Endothelial cell of hepatic sinusoid (primary cell): ENCODE results near the gene LHX1.

ENCODE experiments used
- in situ Hi-C: cut with HindIII; loops from 2 replicates; pipeline ENCODE4 v1.10.0; 2017; ENCODE audit warnings: low sequenced_read_pairs

The LHX1 gene

DNA sequence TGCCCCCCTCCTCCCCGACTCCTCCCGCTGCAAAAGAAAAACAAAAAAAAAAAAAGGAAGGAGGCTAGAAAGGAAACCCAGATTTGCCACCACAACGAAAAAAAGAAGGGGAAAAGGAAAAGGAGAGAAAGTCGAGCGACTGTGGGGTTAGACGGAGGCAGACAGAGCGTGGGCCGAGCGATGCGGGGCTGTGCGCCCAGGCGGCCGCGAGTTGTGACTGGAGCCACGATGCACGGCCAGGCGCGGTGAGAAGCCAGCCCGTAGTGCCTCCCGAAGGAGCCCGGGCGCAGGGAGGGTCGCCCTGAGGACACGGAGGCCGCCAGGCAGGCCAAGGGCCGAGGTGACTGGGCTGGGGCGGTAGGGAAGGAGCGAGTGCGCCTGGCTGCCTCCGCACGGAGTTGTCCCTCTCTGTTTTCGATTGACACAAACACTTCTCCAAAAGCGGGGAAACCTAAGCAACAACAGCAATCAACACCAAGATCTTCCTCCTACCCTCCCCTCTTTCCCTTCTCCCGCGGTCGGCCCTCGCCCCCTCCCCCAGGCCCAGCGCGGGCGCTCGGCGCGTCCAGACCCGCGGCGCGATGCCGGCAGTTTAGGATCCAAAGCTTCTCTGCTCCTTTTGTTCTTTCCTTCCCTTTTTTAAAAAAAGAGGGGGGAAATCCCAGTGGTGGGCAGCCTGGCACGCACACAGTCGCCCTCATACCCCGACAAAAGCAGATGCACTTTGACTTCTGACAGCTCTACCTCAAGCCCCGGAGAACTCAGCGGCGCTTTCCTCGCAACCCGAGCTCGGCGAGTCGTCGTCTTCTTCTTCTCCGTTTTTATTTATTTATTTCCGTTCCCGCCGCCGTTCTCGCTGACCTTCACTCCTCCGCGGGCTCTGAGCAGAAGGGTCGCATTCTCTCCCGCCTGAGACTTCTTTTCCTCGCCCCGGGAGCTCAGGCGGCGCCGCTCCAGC is at the start of gene LHX1:
TSS of gene LHX1 (plus strand) at position 475 of the 958 bp plus-strand sequence. CDS start 723 bp downstream, outside the sequence.
- in situ Hi-C loops = loop anchor here (5.0 to 10.0 kb wide), 2 partner anchors 52 to 75 kb away; no protein-coding TSS in a partner anchor

DNA sequence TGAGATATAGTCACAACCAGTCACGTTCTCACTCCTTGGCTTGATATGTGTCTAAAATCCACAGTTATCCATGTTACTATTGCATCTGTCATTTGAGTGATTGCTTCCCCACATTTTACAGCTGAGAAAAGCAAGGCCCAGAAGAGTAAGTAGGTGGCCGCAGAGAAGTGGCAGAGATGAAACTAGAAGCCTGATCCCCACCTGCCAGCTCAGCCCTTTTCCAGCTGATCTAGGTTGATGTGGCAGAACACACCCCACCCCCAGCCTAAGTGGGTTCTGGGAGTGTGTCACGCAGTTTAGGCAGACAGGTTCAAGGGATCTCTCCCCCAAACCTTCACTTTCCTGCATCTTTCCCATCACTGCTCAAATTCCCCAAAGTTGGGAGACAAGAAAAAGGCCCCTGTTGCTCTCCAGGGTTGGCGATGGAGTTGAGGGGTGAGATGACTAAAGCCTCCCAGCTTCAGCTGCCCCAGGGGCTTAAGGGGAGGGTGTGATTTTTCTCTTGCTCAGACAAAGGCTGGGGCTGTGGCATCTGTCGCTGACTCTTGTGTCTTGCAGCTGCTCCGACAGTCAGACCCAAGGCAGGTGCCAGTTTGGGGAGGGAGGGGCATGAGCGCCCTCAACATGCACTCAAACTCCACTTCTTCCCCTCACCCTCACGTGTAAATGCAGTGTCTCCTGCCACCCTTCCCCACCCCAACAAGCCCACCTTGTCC is 48.9 kb upstream of the LHX1 start:
- in situ Hi-C loops = loop anchor here (5.0 to 10.0 kb wide), 4 partner anchors 46 to 241 kb away; partner anchors contain the start of gene LHX1

DNA sequence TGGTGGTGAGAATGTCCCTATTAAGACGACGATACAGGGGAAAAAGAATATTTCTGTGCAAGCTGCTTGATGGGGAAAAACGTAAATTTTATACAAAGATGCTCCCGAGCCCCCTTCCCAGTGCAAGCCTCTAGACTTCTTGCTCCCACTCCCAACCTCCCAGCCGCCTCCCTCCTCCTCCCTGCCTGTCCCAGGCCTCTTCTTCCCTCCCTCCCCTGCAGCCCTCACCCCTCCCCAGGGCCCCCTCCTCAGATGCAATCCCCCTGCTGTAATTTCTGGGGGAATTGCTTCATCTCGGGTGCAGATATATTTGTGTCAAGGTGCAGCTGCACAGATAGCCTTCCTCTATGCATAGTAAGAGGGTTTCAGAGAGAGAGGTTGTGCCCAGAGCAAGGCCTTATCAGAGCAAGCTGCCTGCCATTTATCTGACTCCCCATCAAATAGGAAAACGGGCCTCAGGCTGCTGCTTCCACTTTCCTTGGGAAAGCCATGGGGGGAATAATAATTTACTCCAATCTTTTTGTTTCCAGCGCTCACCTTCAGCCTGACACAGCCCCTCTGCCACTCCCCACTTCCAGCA is 47.4 kb upstream of the LHX1 start:
- in situ Hi-C loops = loop anchor here (5.0 to 10.0 kb wide), 4 partner anchors 45 to 243 kb away; partner anchors contain the start of gene LHX1

DNA sequence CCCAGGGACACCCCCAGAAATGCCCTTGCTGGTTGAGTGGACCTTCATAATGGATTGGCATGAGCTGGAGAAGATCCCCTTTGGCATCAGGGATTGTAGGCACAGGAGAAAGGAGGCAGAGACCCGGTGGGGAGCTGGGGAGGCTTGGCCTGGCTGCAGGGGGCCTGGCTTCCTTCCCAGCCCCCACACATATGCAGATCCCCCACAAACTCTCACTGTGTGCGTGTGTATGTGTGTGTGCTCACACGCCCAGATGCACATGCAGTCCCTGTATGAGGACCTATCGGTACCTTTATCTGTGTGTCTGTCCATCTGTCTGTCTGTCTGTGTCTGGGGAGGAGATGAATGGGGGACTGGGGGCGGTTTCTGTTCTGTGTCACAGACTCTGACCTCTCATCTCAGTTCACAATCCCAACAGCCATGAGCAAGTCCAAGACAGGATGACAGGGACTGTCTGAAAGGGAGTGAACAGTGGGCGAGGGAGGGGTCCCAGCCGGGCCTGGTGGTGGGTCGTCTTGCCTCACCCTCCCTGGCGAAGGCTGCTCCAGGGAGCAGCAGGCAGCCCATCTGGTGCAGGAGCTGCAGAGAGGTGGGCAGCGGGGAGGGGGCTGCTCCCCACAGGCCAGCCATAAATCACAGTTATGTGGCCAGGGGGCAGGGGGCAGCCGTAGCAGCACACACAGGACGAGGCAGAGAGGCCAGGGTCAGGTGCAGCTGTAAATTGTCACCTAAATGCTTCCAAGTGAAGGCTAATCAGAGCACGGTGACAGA is 46.7 kb upstream of the LHX1 start:
- in situ Hi-C loops = no loop called here

- in situ Hi-C loops = no loop called here
These were observed 45.0 kb upstream of the LHX1 start for GRCh38 chr17:36892112-36892838.

DNA sequence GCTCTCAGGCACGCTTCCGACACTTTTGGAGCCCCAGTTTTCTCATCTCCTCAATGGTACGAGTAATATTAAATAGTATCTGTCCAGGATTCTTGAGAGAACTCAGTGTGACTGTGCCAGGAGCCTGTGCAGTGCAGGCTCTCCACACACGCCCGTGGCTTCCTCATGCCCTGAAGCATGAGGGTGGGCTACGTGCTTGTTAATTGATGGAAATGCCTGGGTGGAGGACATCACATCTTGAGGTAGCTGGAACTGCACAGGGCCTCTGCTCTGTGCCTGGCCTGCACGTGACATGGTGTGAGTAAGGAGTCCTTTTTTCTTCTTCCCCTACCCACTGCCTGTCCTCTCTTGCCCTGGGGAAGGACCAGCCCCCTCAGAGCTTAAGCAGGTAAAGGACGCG is 43.1 kb upstream of the LHX1 start:
- in situ Hi-C loops = no loop called here

- in situ Hi-C loops = no loop called here
These were observed 42.4 kb upstream of the LHX1 start for GRCh38 chr17:36894925-36895324.

- in situ Hi-C loops = no loop called here
These were observed 37.8 kb upstream of the LHX1 start for GRCh38 chr17:36899250-36900159.

DNA sequence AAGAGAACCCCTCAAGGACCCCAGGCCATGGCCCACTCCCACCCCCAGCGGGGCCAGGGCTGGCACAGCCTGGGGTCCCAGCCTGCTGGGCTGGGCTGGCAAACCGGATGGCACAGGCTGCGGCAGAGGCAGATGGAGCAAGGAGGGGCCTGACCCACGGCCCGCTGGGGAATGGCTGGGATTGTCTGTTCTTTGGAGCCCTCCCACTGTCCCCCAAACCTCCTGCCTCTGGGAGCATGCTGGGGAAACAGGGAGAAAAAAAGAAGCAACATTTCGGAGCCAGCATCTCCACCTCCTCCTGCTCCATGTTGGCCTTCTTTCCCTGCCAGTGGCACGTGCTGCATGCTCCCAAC is 37.1 kb upstream of the LHX1 start:
- in situ Hi-C loops = no loop called here

GRCh38 chr17:36901506-36901905 is 35.8 kb upstream of the LHX1 start:
- in situ Hi-C loops = no loop called here

- in situ Hi-C loops = no loop called here
These were observed 29.9 kb upstream of the LHX1 start for GRCh38 chr17:36907407-36907806.

DNA sequence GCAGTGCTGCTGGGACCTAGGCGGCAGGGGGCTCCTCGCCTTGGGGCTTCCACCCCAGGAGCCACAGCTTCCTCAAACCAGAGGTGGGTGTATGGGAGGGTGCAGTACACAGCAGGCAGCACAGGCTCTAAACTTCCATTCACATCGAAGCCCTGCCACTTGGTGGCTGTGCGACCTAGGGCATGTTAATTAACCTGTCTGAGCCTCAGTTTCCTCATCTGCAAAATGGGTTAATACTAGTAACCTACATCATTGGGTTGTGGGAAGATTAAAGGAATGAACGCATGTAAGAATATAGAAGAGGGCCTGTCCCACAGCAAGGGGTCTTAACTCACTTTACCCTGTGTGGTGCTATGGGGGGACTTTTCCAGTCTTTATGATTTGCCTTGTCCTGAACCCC is 26.8 kb upstream of the LHX1 start:
- in situ Hi-C loops = no loop called here

DNA sequence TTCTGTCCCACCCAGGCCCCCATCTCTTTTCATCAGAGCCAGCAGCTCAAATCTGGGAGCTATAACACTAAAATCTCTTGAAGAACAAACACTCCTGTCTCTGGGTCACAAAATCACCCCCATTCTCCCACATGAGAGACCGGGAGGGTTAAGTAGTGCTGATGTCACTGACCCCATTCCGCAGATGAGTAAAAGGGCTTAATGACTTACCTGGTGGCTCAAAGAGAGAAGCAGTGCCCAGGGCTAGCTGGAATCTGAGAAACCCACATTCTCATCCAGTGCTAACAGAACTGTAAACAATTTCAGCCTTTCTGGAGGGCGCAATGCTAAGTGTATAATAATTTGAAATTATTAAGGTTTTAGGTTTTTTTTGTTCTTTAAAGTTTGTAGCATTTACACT is 26.3 kb upstream of the LHX1 start:
- in situ Hi-C loops = no loop called here

GRCh38 chr17:36913132-36913531 is 24.1 kb upstream of the LHX1 start:
- in situ Hi-C loops = no loop called here

- in situ Hi-C loops = no loop called here
These were observed 19.0 kb upstream of the LHX1 start for GRCh38 chr17:36918211-36918691.

- in situ Hi-C loops = no loop called here
These were observed 17.8 kb upstream of the LHX1 start for GRCh38 chr17:36919407-36919968.

DNA sequence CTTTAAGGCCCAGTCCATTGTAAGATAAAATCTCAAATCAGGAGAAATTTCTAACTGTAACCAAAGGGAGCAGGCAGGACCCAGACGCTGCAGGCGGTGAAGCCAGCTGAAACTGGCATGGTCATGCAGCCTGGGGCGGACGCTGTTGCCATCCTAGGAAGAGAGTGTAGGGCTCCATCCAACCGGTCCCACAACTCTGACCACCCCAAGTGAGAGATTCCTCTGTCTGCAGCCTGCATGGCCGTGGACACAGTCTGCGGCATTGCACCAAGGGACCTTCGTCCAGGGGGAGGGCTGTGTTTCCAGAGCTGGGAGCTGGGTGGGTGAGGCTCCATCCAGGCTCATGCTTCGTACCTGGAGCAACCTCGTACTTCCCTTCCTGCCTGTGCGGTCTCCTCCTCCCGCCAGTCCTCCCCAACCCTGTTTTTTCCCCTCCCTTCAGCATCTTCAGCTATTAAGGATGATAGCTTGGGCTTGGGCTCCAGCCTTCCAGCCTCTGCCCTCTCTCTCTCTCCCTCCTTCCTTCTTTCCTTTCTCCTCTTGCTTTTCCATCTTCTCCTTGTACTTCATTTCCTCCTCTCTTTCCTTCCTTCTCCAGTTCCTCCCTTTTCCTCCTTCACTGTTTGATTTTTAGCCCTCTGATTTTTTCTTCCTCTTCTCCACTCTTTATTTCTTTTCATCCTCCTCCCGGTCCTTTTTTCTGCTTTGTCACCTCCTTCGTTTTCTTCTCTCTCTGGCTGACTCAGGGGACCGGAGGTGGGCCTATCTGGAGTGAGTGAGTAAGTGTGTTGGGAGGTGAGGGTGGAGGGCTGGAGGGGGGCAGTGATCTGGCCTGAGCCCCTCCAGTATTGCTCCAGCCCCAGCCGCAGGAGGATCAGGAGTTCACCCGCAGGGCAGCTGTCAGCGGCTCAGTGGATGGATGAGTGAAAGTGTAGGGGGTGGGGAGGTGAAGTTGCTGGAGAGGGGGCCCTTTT is 17.0 kb upstream of the LHX1 start:
- in situ Hi-C loops = no loop called here
